GM23338 (cell line): ENCODE results near the gene ATF6. TPM values are rescaled to one million over a fixed set of nuclear protein-coding genes. Genes with fewer than 3 reads are reported as not detected.

Source experiments
- ATAC-seq: fragments of 200-7000 bp; cut with Tn5 transposase; 3 replicates; pipeline ENCODE4 v1.9.1; 2020
- DNase-seq: peaks from one replicate; pipeline ENCODE4 v3.0.0-alpha.2; 2015; ENCODE audit warnings: low spot score
- H2AFZ ChIP-seq: fragments of 200-600 bp; sonication (generic); 2 replicates; pipeline ENCODE4 v1.8.0; 2016; ENCODE audit warnings: antibody characterized with exemption, mild to moderate bottlenecking, moderate library complexity
- H3F3A ChIP-seq: fragments of 200-600 bp; sonication (generic); replicated peaks from 2 replicates; pipeline ENCODE4 v1.8.0; 2017; ENCODE audit warnings: antibody characterized with exemption, mixed run types, low read depth
- H3K27ac ChIP-seq: fragments of 200-600 bp; sonication (generic); 2 replicates; pipeline ENCODE4 v1.6.1; 2016; ENCODE audit warnings: low read depth
- H3K27me3 ChIP-seq: fragments of 200-600 bp; sonication (generic); 2 replicates; pipeline ENCODE4 v1.8.0; 2016; ENCODE audit warnings: mild to moderate bottlenecking, mixed run types, moderate library complexity; ENCODE audit not compliant: insufficient read depth
- H3K36me3 ChIP-seq: fragments of 200-600 bp; sonication (generic); 2 replicates; pipeline ENCODE4 v1.8.0; 2016; ENCODE audit warnings: mild to moderate bottlenecking; ENCODE audit not compliant: insufficient read depth
- H3K4me1 ChIP-seq: fragments of 200-600 bp; sonication (generic); 2 replicates; pipeline ENCODE4 v1.8.0; 2016; ENCODE audit warnings: mild to moderate bottlenecking, moderate library complexity; ENCODE audit not compliant: insufficient read depth
- H3K4me2 ChIP-seq: fragments of 200-600 bp; sonication (generic); 2 replicates; pipeline ENCODE4 v1.7.1; 2017; ENCODE audit warnings: mixed run types
- H3K4me3 ChIP-seq: fragments of 200-600 bp; sonication (generic); 2 replicates; pipeline ENCODE4 v1.6.1; 2016; ENCODE audit warnings: mixed run types
- H3K79me2 ChIP-seq: fragments of 200-600 bp; sonication (generic); replicated peaks from 2 replicates; pipeline ENCODE4 v1.8.0; 2017; ENCODE audit warnings: mild to moderate bottlenecking; ENCODE audit not compliant: insufficient read depth
- H3K9me2 ChIP-seq: fragments of 200-600 bp; sonication (generic); 2 replicates; pipeline ENCODE4 v1.8.0; 2017; ENCODE audit not compliant: insufficient read depth
- H4K20me1 ChIP-seq: fragments of 200-600 bp; sonication (generic); replicated peaks from 2 replicates; pipeline ENCODE4 v1.8.0; 2017; ENCODE audit warnings: mild to moderate bottlenecking; ENCODE audit not compliant: insufficient read depth
- H3K27ac Mint-ChIP-seq: 2 replicates; pipeline ENCODE4 v1.8.0; 2020; ENCODE audit warnings: inconsistent platforms, mild to moderate bottlenecking, moderate library complexity, mixed read lengths
- H3K27me3 Mint-ChIP-seq: 3 replicates; pipeline ENCODE4 v1.8.0; 2022; ENCODE audit warnings: low read depth, mild to moderate bottlenecking, moderate library complexity, mixed read lengths, inconsistent platforms; ENCODE audit not compliant: insufficient read depth, poor library complexity
- H3K36me3 Mint-ChIP-seq: 3 replicates; pipeline ENCODE4 v1.8.0; 2021; ENCODE audit warnings: low read depth, mild to moderate bottlenecking, inconsistent platforms, moderate library complexity, mixed read lengths
- H3K4me1 Mint-ChIP-seq: 3 replicates; pipeline ENCODE4 v1.8.0; 2020; ENCODE audit warnings: mild to moderate bottlenecking, inconsistent platforms, mixed read lengths
- H3K4me3 Mint-ChIP-seq: 3 replicates; pipeline ENCODE4 v1.8.0; 2021; ENCODE audit warnings: moderate library complexity, mild to moderate bottlenecking, inconsistent platforms, mixed read lengths
- H3K9me3 Mint-ChIP-seq: 3 replicates; pipeline ENCODE4 v1.8.0; 2020; ENCODE audit warnings: moderate library complexity, mild to moderate bottlenecking, inconsistent platforms, mixed read lengths
- CTCF ChIP-seq, 2 experiments: fragments of 200-600 bp in 1 of 2; sonication (generic) in 1 of 2; conservative IDR thresholded peaks; 2 replicates each; pipeline versions ENCODE4 v1.5.1 to v1.6.1; 2016 to 2017; ENCODE audit warnings: antibody characterized with exemption in 2 of 2, low read depth in 2 of 2, mild to moderate bottlenecking in 2 of 2, moderate library complexity in 1 of 2
- ETS1 ChIP-seq: IDR thresholded peaks from 2 replicates; pipeline ENCODE4 v1.6.1; 2016; ENCODE audit warnings: antibody characterized with exemption
- EZH2 ChIP-seq: fragments of 200-600 bp; sonication (generic); IDR thresholded peaks from one replicate; pipeline ENCODE4 v1.8.0; 2017; ENCODE audit warnings: antibody characterized with exemption, mild to moderate bottlenecking, low read depth; ENCODE audit not compliant: unreplicated experiment
- EZH2phosphoT487 ChIP-seq: fragments of 200-600 bp; sonication (generic); IDR thresholded peaks from one replicate; pipeline ENCODE4 v1.8.1; 2018; ENCODE audit warnings: antibody characterized with exemption; ENCODE audit not compliant: unreplicated experiment
- JUNB ChIP-seq: IDR thresholded peaks from one replicate; pipeline ENCODE4 v1.6.1; 2016; ENCODE audit warnings: antibody characterized with exemption; ENCODE audit not compliant: unreplicated experiment
- NANOG ChIP-seq: IDR thresholded peaks from 2 replicates; pipeline ENCODE4 v1.6.1; 2016; ENCODE audit warnings: antibody characterized with exemption, borderline replicate concordance
- POLR2AphosphoS5 ChIP-seq: IDR thresholded peaks from 2 replicates; pipeline ENCODE4 v1.6.1; 2016; ENCODE audit warnings: antibody characterized with exemption, low read depth
- STAT1 ChIP-seq: IDR thresholded peaks from one replicate; pipeline ENCODE4 v1.6.1; 2016; ENCODE audit warnings: antibody characterized with exemption; ENCODE audit not compliant: unreplicated experiment
- ZNF114 ChIP-seq: fragments of 250-450 bp; sonication (Bioruptor Pico); IDR thresholded peaks from 2 replicates; pipeline ENCODE4 v1.5.0; 2020; ENCODE audit warnings: mild to moderate bottlenecking, moderate library complexity
- ZNF331 ChIP-seq: fragments of 250-450 bp; sonication (Bioruptor Pico); IDR thresholded peaks from 2 replicates; pipeline ENCODE4 v1.5.0; 2020; ENCODE audit warnings: low read depth, mild to moderate bottlenecking, moderate library complexity
- ZNF462 ChIP-seq: fragments of 250-450 bp; sonication (Bioruptor Pico); IDR thresholded peaks from 2 replicates; pipeline ENCODE4 v1.5.0; 2020; ENCODE audit warnings: mild to moderate bottlenecking, moderate library complexity
- polyA plus RNA-seq: library from polyadenylated mRNA; unstranded; fragments of >200 nt; fragmentation: Nextera tagmentation; extraction: Ambion mirVana; gene quantifications from 2 replicates; pipeline ENCODE4 v1.2.1, GENCODE V29; 2016
- total RNA-seq: library from RNA; depleted of rRNA; stranded (reverse); fragments of >200 nt; shearing (Covaris generic); gene quantifications from 2 replicates; pipeline ENCODE4 v1.2.3, GENCODE V29; 2014

Gene ATF6
- total and polyA plus RNA-seq, 2 experiments from 2014 or later: 5.0 to 13.5 TPM

- TF ChIP-seq CTCF (conservative IDR thresholded peaks at IDR 0.05; ENCODE audit: low read depth in 2 of 2): no peak
- TF ChIP-seq ZNF114 (CRISPR knock-in tag): no peak
- no peak for TF ChIP-seq EZH2phosphoT487
These were observed 219.2 kb downstream of the ATF6 start (continued) for GRCh38 chr1:161985301-161985822.

- H2AFZ ChIP-seq: no peak overlapping the region
- H3K36me3 ChIP-seq: no peaks in the 10 kb centered on the region
- no peaks in the 10 kb centered on the region for H4K20me1 ChIP-seq
- no peak overlapping the region for H3K27ac ChIP-seq
- H3K4me1 Mint-ChIP-seq: no peaks in the 10 kb centered on the region; the same call in 2 of the 3 replicates
- DNase-seq (no peak), ATAC-seq (no peak)
- H3K9me3 Mint-ChIP-seq: peaks cover 14% of the 10 kb centered on the region
- H3K79me2 ChIP-seq: no peaks in the 10 kb centered on the region
- H3K4me1 ChIP-seq: no peaks in the 10 kb centered on the region
- peaks cover 8% of the 10 kb centered on the region for H3K27me3 Mint-ChIP-seq
- no peak overlapping the region for H3K4me3 ChIP-seq
- peaks cover 12% of the 10 kb centered on the region; the same call in 2 of the 3 replicates for H3K36me3 Mint-ChIP-seq
- H3K9me2 ChIP-seq: peaks cover 4% of the 10 kb centered on the region; the same call in 1 of the 2 replicates
- H3K4me3 Mint-ChIP-seq: no peak overlapping the region
- no peaks in the 10 kb centered on the region for H3K27me3 ChIP-seq
- H3K4me2 ChIP-seq: no peak overlapping the region
- H3K27ac Mint-ChIP-seq: no peak overlapping the region
- no peaks in the 10 kb centered on the region for H3F3A ChIP-seq
- TF ChIP-seq NANOG: no peak
- no peak for TF ChIP-seq POLR2AphosphoS5
- TF ChIP-seq ZNF114 (CRISPR knock-in tag): no peak
- no peak for TF ChIP-seq ETS1
- no peak for TF ChIP-seq EZH2phosphoT487
- TF ChIP-seq ZNF331 (CRISPR knock-in tag): no peak
- no peak for TF ChIP-seq CTCF (conservative IDR thresholded peaks at IDR 0.05; ENCODE audit: low read depth in 2 of 2)
- no peak for TF ChIP-seq STAT1
- no peak for TF ChIP-seq ZNF462
- TF ChIP-seq EZH2: no peak
- TF ChIP-seq JUNB: no peak
These were observed 220.2 kb downstream of the ATF6 start for GRCh38 chr1:161986328-161986727.
